GM18861 (cell line): ENCODE measurements around the gene ZNF418.

Experiments
- ATAC-seq: cut with Tn5 transposase; IDR thresholded peaks from one replicate; pipeline ENCODE4 v1.9.1; 2021; ENCODE audit not compliant: unreplicated experiment

The ZNF418 gene

GRCh38 chr19:57934820-57935665 is at the start of gene ZNF418:
TSS of gene ZNF418 (minus strand) at chr19:57935402. CDS start at chr19:57933822, 1,580 bp downstream.
- ATAC-seq, result peak; percentile 90

GRCh38 chr19:57978586-57979289 is 43.5 kb upstream of the ZNF418 start:
- no peak for ATAC-seq

- ATAC-seq, result no peak
Observed at GRCh38 chr19:57974434-57974833, 39.2 kb upstream of the ZNF418 start, which contains the start of gene C19orf18. TSS of gene C19orf18 (minus strand) at chr19:57974534. CDS start at chr19:57974432, 102 bp downstream.

- ATAC-seq, result no peak
Observed at GRCh38 chr19:57964761-57965160, 29.6 kb upstream of the ZNF418 start.

GRCh38 chr19:57961785-57962184 is 26.6 kb upstream of the ZNF418 start:
- no peak for ATAC-seq

DNA sequence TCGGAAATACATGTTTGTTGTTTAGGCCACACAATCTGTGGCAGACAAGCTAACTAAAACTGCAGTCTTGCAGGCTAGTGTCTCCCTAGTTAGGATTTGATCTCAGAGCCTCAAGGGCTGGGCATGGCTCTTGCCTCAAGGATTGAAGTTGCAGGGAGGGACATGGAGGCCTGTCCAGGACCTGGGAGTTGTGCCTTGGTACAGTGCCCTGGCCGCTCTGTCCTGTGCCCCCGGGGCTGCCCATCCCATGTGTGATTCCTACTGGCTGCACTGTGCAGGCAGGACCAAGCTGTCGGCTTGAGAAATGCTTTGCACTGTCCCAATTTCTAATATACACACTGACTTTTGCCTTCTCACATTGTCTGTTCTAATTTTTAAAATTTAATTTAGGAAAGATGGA is 19.8 kb upstream of the ZNF418 start:
- ATAC-seq, result no peak

GRCh38 chr19:57949702-57950101 is 14.5 kb upstream of the ZNF418 start:
- ATAC-seq, result no peak

DNA sequence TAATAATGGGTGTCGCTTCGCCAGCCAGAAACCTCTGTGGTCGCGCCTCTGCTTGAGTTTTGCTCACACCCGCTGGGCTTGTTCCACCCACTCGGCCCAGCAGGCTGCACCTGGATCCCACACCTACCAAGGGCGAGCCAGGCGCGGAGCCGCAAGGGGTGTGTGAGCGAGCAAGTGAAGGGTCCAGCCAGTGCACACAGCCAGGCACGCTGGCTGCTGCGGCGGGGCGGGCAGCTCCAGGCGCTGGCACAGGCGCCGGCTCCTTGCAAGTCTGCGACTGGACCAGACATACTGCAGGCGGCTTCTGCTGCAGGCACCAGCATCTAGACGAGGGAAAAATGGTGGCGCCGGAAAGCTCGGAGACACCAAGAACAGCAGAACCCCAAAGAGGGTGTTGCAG is 14.1 kb upstream of the ZNF418 start:
- no peak for ATAC-seq

GRCh38 chr19:57947419-57948134 is 12.4 kb upstream of the ZNF418 start, which contains the start of gene ZNF256:
TSS of gene ZNF256 (minus strand) at chr19:57947706. CDS start at chr19:57947474, 232 bp downstream.
- ATAC-seq, result peak; percentile 87

DNA sequence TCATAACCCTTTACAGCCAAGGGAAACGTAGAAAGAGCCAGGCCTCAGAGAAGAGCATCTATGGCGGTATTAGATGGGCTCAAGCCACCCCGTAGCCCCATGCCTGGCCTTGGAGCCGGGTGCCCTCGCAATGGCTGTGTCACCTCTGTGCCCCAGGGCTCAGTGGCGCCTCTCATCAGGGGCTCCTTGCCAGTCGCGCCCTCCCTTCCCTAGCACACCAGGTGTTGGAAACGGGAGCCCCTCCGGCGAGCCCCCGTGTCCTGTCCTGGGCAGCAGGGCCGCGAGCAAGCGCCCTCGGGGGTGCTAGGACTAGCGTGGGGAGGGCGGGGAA is 11.9 kb upstream of the ZNF418 start:
- ATAC-seq, result no peak

- ATAC-seq, result no peak
Observed at GRCh38 chr19:57946316-57946715, 11.1 kb upstream of the ZNF418 start.

DNA sequence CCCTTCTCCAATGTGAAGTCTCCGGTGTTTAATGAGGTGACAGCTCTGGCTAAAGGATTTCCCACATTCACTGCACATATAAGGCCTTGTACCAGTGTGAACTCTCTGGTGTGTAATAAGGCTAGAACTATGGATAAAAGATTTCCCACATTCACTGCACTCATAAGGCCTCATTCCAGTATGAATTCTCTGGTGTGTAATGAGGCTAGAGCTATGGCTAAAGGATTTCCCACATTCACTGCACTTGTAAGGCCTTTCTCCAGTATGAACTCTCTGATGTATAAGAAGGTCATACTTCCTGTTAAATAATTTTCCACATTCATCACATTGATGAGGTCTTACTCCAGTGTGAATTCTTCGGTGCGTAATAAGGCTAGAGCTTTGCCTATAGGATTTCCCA is 6.4 kb upstream of the ZNF418 start:
- ATAC-seq, result no peak

DNA sequence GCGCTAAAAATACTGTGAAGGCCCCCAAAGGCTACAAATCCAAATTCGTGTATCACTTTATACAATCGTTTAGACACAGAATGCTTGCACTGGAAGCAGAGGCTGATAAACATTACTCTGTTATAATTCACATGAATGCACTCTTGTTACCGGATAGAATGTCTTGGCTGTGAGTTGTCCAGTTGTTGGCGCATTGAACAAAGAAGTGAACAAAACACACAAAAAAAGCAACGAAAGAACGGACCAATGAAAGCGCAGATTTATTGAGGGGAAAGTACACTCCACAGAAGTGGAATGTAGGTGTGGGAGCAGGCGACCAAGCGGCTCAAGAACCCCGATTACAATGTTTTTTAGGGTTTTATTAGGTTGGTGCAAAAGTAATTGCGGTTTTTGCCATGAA is 529 bp upstream of the ZNF418 start:
- ATAC-seq, result no peak

DNA sequence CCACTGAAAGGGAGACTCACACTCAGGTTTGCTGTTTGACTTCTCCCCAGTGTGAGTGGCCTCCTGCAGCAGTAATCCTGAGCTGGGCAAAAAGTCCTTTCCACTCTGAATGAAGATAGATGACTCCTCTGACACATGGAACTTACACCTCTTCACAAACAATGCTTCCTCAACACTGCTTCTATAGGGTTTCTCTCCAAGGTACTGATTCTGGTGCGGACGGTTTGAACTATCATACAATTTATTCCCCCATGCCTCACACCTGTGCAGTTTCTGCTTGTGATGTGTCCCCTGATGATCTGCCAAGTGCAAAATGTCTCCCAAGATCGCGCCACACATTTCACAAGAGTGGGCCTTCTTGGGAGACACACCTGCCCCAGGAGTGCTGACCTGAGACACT is 7.6 kb downstream of the ZNF418 start:
- ATAC-seq, result no peak

- peak; percentile 96 for ATAC-seq
Observed at GRCh38 chr19:57916168-57916995, 18.8 kb downstream of the ZNF418 start, which contains the start of gene ZNF417. TSS of gene ZNF417 (minus strand) at chr19:57916592. CDS start at chr19:57916411, 181 bp downstream.

DNA sequence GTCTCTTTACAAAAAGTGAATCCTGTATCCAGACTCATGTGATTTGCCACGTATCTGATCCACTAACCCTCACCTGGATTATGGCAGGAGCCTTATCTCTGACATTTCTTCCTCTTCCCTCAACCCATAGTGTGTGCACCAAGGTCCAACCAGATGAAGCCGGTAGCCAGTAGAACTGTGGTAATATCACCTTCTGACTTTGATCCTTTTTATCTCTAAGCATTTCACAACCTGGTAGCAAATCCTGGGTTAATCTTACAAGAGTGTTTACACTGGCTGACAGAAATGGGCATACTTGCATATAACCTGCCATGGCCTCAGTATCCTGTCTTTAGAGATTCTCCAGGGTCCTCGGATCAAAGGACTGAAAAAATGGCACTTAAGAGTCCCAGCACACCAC is 20.7 kb downstream of the ZNF418 start:
- no peak for ATAC-seq

DNA sequence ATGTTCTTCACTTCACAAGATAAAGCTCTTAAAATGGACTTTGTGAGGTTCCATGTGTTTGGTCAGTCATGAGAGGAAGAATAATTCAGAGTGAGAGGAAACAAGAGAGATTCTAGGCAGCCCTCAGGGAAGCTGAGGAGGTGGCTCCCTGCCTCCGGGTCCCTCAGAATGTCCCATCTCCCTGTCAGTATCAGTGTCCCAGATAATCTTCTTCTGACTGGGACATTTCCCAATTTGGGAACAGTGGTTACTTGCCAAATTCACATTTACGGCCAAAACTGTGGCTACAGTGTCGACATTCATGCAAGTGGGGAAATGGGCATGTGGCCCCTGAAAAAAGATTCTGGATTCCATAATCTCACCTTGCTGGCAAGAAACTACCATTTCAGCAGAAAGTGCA is 27.8 kb downstream of the ZNF418 start:
- no peak for ATAC-seq

DNA sequence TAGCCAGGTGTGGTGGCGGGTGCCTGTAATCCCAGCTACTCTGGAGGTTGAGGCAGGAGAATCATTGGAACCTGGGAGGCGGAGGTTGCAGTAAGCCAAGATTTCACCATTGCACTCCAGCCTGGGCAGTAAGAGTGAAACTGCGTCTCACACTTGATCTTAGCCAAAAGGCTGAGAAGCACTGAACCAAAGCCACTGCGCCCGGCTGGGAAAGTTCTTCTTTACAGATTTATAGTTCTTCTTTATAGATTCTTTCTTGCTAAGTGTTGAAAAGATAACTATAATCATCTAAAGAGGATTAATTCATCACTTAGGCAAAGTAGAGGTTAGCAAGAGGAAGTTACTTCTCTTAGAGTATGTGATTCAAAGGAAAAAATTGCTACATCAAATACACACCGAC is 29.9 kb downstream of the ZNF418 start:
- no peak for ATAC-seq

DNA sequence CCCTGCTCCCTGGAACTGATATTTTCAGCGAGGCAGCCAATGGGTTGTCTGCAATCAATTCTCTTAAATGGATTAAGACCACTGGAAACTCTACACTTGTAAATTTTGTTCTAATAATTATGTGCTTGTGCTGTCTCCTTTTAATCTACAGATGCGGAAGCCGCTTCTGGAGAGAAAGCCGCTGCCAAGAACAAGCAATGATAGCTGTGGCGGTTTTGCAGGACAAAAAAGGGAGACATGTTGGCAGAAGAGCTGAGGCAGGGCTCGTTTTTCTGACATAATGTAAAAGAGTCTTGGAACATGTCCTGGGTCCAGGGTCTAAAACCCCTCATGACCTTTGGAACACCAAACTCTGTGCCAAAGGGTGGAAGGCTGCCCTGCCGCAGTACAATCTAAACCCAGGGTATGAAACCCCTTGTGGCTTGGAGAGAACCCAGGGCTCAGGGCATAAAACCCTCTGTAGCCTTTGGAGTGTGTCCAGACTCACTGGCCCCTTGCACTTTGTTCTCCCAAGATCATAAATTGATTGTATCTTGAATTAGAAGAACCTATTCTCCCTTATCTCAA is 31.5 kb downstream of the ZNF418 start:
- no peak for ATAC-seq

- no peak for ATAC-seq
Observed at GRCh38 chr19:57900311-57900710, 34.9 kb downstream of the ZNF418 start.
